Measurements from ENCODE around the gene ANKRD34A.

- TF ChIP-seq CTCF (IDR thresholded peaks at IDR 0.05; ENCODE audit: borderline replicate concordance, extremely low read depth, low read length, poor library complexity, severe bottlenecking) (peak; percentile 59), EZH2 (IDR thresholded peaks at IDR 0.05; ENCODE audit: borderline replicate concordance, low read depth, low read length, severe bottlenecking) (no peak)
Observed at GRCh38 chr1:145978854-145979745, 14.7 kb upstream of the ANKRD34A start.
